Astrocyte (in vitro differentiated cells and primary cell): Measurements from ENCODE around the gene MYO5A.

ENCODE experiments used
- CTCF ChIP-seq: IDR thresholded peaks from 2 replicates; pipeline ENCODE4 v1.5.1; 2011; ENCODE audit warnings: low read depth, mild to moderate bottlenecking, inconsistent platforms, low read length, moderate library complexity; ENCODE audit not compliant: insufficient read depth
- EZH2 ChIP-seq: IDR thresholded peaks from 2 replicates; pipeline ENCODE4 v1.6.1; 2012; ENCODE audit warnings: mild to moderate bottlenecking, low read length, inconsistent platforms; ENCODE audit not compliant: insufficient read depth

GRCh38 chr15:52262364-52262763 is 266.3 kb downstream of the MYO5A start:
- TF ChIP-seq CTCF, result no peak
- no peak for TF ChIP-seq EZH2
